NCI-H748 treated with DMSO at 0.1 percent for 48 hours (cell line): ENCODE data around the gene MAGEA8.
"Not testable (repeated sequence)": the region's sequence is repeated elsewhere in the genome, so short reads cannot be mapped to it uniquely, and the experiment has no call there.

Experiments used
- DNase-seq: peaks from one replicate; lab custom pipeline; 2025; lab: John Stamatoyannopoulos, UW

Gene MAGEA8

DNA sequence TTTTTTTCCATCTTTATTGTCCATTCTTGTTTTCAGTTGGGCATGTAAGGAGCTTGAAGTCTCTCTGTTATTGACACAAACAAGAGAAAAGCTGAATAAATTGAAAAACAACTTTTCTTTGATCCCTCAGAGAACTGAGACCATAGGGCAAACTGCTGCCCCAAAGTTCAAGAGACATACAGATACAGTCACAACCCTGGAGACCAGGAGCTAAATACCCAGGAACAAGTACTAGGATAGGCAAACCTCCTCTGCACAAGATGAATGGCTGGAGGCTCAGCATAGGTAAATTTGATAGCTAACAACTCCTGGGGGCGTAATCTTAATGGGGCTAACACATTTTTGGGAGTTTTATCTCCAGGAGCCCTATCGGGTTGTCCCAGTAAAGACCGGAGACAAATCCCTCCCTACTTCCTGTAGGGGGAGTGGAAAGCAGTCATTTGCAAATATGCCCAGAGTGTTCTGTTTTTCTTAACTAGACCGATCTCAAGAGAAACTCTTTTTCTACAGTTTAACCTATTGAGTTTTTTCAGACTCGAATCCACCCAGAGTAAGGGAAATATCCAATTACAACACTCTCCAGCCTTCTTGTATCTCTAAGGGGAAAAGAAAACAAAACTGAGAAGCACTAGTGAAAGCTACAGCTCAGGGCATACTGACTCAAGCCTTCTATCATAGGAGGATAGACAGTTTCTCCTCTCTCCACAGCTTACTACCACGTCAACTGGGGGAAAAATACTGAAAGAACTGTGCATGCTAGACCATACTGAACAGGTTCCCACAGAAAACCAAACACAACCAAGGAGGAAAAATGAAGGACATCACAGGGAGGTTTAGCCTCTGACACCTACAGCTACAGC lies 23.1 kb downstream of the MAGEA8 start:
- DNase-seq = no peak

DNA sequence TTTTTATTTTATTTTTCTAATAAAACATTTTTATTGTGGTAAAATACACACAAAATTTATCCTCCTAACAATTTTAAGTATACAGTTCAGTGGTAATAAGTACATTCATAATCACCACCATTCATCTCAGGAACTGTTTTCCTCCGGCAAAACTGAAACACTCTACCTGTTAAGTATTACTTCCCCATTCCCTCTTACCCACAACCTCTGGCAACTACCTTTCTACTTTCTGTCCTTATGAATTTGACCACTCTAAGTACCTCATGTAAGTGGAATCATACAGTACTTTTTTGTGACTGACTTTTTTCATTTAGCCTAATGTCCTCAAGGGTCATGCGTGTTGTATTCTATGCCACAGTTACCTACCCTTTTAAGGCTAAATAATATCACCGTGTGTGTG lies 27.3 kb downstream of the MAGEA8 start:
- DNase-seq = no peak

- DNase-seq = no peak
These were observed 27.7 kb downstream of the MAGEA8 start for GRCh38 chrX:149908727-149909126.

GRCh38 chrX:149909324-149910177 lies 28.6 kb downstream of the MAGEA8 start:
- no peak for DNase-seq

GRCh38 chrX:149910178-149910695 lies 29.3 kb downstream of the MAGEA8 start:
- DNase-seq = no peak

DNA sequence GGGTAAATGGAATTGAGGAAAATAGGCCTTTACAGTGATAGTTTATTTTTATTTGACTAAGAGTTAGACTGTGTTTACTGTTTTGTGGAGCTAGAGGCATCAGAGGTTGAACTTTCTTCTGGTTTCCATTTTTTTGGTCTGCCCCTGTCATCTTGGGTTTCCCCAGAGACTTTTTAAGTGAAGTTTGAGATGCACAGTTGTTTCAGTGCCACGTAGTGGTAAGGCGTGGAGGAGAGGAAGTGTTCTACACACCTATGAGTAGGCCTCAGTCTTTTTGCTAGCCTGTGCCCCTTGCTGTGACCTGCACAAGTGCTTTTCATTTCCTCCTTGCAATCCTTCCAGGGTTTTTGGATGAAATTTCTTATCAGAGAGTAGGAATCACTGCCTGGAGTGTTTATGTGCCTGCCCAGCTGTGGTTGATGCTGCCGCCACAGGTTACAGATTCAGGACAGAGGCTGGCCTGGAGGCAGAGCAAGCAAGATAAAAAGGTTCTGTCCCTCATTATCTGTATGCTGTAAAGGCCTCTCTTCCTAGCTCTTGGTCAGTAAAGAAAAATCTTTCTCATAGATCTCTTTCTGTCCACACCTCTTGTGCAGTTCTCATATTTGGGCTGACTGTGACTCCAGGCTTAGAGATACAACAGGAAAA lies 35.9 kb downstream of the MAGEA8 start:
- no peak for DNase-seq

DNA sequence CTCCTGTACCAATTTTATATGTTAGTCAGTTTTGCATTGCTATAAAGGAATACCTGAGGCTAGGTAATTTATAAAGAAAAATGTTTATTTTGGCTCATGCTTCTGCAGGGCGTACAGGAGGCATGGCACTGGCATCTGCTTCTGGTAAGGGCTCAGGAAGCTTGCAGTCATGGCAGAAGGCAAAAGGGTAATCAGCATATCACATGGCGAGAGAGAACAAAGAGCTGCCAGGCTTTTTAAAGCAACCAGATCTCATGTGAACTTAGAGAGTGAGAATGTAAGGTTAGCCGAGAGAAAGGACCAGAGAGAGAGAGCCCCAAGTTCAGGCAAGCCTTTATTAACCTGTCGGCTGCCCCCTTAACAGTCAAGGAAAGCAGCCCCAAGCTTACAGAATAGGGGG lies 42.9 kb downstream of the MAGEA8 start:
- not testable (repeated sequence) for DNase-seq

GRCh38 chrX:149924434-149924833 lies 43.5 kb downstream of the MAGEA8 start:
- not testable (repeated sequence) for DNase-seq

GRCh38 chrX:149927245-149927963 lies 46.4 kb downstream of the MAGEA8 start:
- DNase-seq = not testable (repeated sequence)

DNA sequence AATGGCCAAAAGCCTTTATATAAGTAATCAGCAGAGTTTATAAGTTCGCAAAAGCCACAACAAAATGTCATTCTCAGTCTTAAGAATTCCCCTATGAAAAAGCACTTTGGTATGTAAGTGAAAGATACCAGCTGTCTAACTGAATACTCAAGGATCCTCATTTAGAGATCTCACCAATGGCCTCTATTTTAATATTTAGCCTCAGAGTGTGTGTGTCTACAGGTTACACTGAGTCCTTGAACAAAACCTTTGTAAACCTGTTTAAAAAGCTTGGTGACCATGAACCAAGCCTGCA lies 46.9 kb downstream of the MAGEA8 start:
- DNase-seq = not testable (repeated sequence)

GRCh38 chrX:149928635-149929034 lies 47.7 kb downstream of the MAGEA8 start:
- DNase-seq = not testable (repeated sequence)

DNA sequence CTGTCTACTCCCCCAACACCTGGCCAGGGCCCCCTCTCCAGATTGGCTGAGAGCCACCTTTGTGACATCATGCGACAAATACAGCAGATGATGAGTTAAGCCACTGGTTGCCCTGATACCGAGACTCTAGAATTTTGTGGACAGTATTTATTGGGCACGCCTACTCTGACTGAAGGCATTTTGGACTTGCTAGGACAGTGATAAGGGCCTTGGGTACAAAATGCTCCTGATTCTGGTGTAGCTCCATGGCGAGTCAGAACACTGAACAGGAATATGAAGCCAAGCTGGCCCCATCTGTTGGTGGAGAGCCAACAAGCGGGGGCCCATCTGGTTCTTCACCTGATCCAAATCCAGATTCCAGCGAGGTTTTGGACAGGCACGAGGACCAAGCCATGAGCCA lies 48.4 kb downstream of the MAGEA8 start, which contains the start of gene HSFX4:
Gene HSFX4, plus strand, starts transcription at position 174 of the 400 bp plus-strand sequence. Its CDS starts 72 bp downstream, at position 246.
- not testable (repeated sequence) for DNase-seq

DNA sequence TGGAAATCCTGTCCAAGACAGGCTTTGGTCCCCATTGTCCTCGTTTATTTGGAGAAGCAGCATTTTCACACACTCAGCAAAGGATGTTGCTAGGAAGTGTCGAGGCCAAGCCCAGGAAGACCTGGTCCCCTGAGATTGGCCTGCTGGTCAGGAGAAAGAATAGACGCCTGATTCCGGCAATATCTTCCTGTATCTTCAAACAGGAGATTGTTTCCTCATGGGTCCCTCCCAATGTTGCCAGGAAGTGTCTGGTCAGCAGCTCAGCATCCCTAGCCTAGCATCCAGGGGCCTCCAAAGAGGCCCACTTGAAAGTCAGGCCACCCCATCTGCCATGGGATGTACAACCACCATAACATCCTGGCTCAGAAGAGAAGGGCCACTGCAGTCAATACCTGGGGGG lies 50.4 kb downstream of the MAGEA8 start:
- DNase-seq = not testable (repeated sequence)

DNA sequence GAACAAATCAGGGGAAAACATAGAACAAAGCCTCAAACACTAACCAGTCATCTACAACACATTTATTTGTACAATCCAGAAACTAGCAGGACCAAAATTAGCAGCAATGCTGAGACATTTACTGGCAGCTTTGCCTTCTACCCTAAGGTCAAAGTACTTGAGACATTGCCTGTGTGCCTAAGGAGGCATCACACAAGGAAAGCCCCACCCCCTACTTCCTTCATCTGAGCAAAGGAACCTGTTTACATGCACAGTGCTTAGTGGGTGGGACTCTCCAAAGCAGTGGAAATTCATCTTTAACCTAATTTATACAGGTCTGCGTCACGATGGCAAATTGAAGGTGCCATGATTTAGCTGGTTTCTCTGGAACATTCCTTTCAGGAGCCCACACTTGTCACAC lies 51.2 kb downstream of the MAGEA8 start:
- DNase-seq = not testable (repeated sequence)

GRCh38 chrX:149932970-149933369 lies 52.0 kb downstream of the MAGEA8 start:
- not testable (repeated sequence) for DNase-seq

- DNase-seq = not testable (repeated sequence)
These were observed 52.6 kb downstream of the MAGEA8 start for GRCh38 chrX:149933547-149933946.
